Central memory CD8-positive, alpha-beta T cell (primary cell): ENCODE data around the gene UGT1A8.

Experiments
- ATAC-seq: fragments of 150-1000 bp; cut with Tn5 transposase; replicated peaks from 2 replicates; pipeline ENCODE4 v1.10.0; 2022; ENCODE audit warnings: mild to moderate bottlenecking, moderate FRiP score, moderate number of reproducible peaks; ENCODE audit not compliant: poor library complexity, severe bottlenecking; ENCODE audit errors: extremely low read depth
- DNase-seq, 2 donors: peaks; one replicate each; pipeline ENCODE4 v3.0.0; 2021; ENCODE audit warnings: low spot score in 2 of 2
- H3K27ac Mint-ChIP-seq: one replicate; pipeline ENCODE4 v1.8.0; 2022; ENCODE audit warnings: low read depth, mild to moderate bottlenecking, moderate library complexity, mixed read lengths
- H3K27me3 Mint-ChIP-seq: one replicate; pipeline ENCODE4 v1.8.0; 2022; ENCODE audit warnings: mixed read lengths
- H3K36me3 Mint-ChIP-seq: one replicate; pipeline ENCODE4 v1.8.0; 2022; ENCODE audit warnings: mild to moderate bottlenecking, moderate library complexity, mixed read lengths; ENCODE audit not compliant: insufficient read depth
- H3K4me1 Mint-ChIP-seq: one replicate; pipeline ENCODE4 v1.8.0; 2022; ENCODE audit warnings: mixed read lengths
- H3K4me3 Mint-ChIP-seq: one replicate; pipeline ENCODE4 v1.8.0; 2022; ENCODE audit warnings: mild to moderate bottlenecking, moderate library complexity, mixed read lengths
- H3K9me3 Mint-ChIP-seq: one replicate; pipeline ENCODE4 v1.8.0; 2022; ENCODE audit warnings: mixed read lengths

The UGT1A8 gene

DNA sequence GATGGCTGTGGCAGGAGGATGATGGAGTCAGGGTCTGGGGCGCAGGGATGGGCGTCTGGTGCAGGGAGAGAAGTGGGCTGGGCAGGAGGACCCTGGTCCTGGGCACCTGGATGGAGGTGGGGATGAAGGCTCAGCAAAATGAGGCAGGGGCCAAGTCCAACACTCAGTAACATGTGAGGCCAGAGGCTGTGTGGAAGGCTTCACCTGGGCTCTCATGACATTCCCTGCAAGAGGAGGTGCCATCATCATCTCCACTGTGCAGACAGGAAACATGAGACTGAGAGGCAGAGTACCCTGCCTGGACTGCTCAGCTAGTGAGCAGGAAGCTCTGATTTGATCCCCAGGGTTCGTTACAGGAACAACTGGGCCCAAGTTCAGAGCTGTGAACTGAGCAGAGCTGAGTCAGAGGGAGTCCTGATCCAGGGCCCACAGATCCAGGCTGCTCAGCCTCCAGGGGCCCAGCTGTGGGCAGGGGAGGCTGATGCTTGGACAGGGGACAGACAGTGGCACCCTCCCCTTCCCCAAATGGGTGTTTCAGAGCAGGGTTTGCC is 200.0 kb downstream of the UGT1A8 start:
- Mint-ChIP-seq H3K27ac (no peak overlapping the region), H3K9me3 (no peaks in the 10 kb centered on the region), H3K4me1 (no peaks in the 10 kb centered on the region)

DNA sequence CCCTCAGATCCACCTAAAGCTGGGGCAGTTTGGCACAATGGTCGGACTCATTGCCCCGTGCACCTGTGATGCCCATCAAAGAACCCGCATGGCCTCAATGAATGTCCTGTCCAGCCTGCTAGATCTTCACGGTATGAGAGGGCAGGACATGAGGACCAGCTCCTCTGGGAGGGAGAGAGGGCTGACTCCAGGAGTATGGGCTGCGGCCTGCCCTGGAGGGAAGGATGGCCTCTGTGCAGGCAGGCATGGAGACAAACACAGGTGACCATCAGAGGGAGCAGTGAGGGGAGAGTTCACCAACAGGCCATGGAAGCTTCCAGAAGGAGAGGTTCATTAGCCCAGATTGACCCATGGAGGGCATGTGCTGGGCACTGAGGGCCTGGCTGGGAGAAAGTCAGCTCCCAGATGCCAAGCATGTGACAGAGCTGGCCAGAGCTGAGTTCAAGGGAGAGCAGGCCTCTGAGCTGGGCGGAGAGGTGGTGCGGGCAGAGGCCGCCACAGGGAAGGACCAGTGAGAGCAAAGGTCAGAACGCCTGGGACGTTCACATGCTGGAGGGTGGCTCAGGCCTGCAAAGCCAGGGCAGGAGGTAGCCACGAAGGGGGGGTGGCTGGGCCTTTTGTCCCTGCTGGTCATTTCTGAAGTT is 200.7 kb downstream of the UGT1A8 start:
- no peak overlapping the region for H3K27ac Mint-ChIP-seq
- H3K9me3 Mint-ChIP-seq: no peaks in the 10 kb centered on the region
- H3K36me3 Mint-ChIP-seq: no peaks in the 10 kb centered on the region
- H3K4me1 Mint-ChIP-seq: no peaks in the 10 kb centered on the region
- no peak overlapping the region for H3K4me3 Mint-ChIP-seq
- no peak for ATAC-seq
- no peak for DNase-seq
- peaks cover 80% of the 10 kb centered on the region for H3K27me3 Mint-ChIP-seq

More for the DNA sequence above, 200.0 kb downstream of the UGT1A8 start:
- DNase-seq (no peak), ATAC-seq (no peak)
- Mint-ChIP-seq H3K27me3 (peaks cover 87% of the 10 kb centered on the region), H3K4me3 (no peak overlapping the region), H3K36me3 (no peaks in the 10 kb centered on the region)

DNA sequence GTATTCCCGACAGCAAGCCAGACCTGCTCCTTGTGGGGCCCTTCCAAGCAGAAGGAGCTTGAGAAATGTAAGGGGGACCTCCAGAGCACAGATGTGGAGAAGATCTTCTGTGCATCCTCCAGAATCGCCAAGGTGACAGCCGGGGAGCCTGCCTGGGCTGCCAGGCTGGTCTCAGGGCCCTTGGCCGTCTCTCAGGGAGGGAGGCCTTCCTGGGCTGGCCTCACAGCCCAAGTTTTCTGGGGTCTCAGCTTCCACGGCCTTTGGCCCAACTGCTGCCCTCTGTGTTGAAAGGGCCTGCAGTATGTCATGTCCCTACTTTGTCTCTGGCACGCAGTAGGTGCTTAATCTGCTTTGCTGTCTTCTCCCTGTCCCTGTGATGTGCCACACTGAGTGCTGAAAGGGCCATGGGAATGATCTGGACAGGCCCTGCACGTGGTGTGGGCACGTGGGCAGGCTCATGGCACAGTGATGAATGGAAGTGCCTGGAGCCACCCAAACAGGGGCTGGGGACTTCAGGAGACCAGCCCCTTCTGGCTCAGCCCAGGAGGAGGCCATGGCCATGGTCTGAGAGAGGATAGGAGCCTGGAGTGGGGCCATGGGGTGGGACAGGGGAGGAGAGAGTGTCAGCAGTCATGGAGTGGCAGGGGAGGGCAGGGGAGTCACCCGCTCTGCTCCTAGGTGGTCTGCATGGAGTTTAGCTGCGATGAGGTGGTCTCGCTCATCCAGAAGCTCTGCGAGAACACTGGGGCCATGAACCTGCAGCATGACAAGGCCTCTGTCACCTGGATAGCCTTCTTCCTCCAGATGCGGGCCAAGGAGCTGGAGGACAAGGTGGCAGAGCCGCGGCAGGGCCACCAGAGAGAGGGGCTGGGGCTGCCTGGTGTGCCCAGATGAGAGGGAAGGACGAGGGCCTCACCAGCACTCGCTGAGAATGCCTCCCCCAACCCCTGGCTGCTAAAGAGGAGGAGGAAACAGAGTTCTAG is 201.5 kb downstream of the UGT1A8 start:
- Mint-ChIP-seq H3K27me3 (peaks cover 78% of the 10 kb centered on the region), H3K36me3 (no peaks in the 10 kb centered on the region), H3K27ac (no peak overlapping the region), H3K4me3 (no peak overlapping the region), H3K4me1 (no peaks in the 10 kb centered on the region), H3K9me3 (no peaks in the 10 kb centered on the region)
- DNase-seq (no peak), ATAC-seq (no peak)

GRCh38 chr2:233819884-233820773 is 202.7 kb downstream of the UGT1A8 start:
- Mint-ChIP-seq H3K27me3 (peaks cover 66% of the 10 kb centered on the region), H3K36me3 (no peaks in the 10 kb centered on the region), H3K4me3 (no peak overlapping the region), H3K9me3 (no peaks in the 10 kb centered on the region), H3K27ac (no peak overlapping the region), H3K4me1 (no peaks in the 10 kb centered on the region)
- DNase-seq (no peak), ATAC-seq (no peak)

DNA sequence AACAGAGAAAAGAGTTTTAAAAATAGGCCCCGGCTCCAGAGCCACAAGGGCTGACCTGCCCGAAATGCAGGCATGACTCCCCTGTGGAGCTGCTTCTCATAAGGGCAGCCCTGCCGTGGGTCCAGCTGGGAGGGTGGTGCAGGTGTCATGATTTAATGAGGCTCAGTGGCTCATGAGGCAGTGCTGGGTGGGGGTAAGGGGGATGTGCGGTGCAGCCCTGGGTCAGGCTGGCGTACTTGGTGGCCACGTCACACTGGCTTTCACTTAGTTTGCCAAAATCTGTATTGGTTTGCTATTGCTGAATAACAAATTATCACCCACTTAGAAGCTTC is 203.3 kb downstream of the UGT1A8 start:
- no peak for ATAC-seq
- Mint-ChIP-seq H3K36me3 (no peaks in the 10 kb centered on the region), H3K4me3 (no peak overlapping the region), H3K4me1 (no peaks in the 10 kb centered on the region), H3K27me3 (peaks cover 66% of the 10 kb centered on the region), H3K9me3 (no peaks in the 10 kb centered on the region), H3K27ac (no peak overlapping the region)
- DNase-seq: no peak

GRCh38 chr2:233821196-233821595 is 203.8 kb downstream of the UGT1A8 start:
- DNase-seq: no peak
- no peaks in the 10 kb centered on the region for H3K9me3 Mint-ChIP-seq
- no peak for ATAC-seq
- H3K4me1 Mint-ChIP-seq: no peaks in the 10 kb centered on the region
- no peak overlapping the region for H3K27ac Mint-ChIP-seq
- no peaks in the 10 kb centered on the region for H3K36me3 Mint-ChIP-seq
- no peak overlapping the region for H3K4me3 Mint-ChIP-seq
- H3K27me3 Mint-ChIP-seq: peaks cover 66% of the 10 kb centered on the region

DNA sequence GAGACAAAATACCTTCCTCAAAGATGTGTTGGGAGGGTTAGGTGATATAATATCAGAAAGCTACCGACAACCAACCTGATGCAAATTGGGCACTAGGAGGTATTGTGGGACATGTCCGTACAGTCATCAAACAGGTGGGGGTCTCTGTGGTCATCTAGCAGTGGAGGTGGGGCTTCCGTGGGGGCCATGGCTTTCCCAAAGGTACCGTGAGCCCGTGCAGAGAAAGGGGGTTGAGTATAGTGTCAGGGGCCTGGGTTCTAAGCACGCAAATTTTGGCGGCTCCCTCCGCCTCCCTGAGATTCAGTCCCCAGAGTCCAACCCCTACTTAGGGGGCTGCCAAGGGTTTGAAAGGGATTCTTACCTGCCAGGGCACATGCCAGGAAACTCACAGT is 204.3 kb downstream of the UGT1A8 start:
- H3K4me1 Mint-ChIP-seq: no peaks in the 10 kb centered on the region
- no peak overlapping the region for H3K4me3 Mint-ChIP-seq
- H3K27ac Mint-ChIP-seq: no peak overlapping the region
- H3K36me3 Mint-ChIP-seq: no peaks in the 10 kb centered on the region
- H3K27me3 Mint-ChIP-seq: peaks cover 66% of the 10 kb centered on the region
- DNase-seq (no peak), ATAC-seq (no peak)
- no peaks in the 10 kb centered on the region for H3K9me3 Mint-ChIP-seq

GRCh38 chr2:233822101-233822771 is 204.8 kb downstream of the UGT1A8 start:
- H3K36me3 Mint-ChIP-seq: no peaks in the 10 kb centered on the region
- no peak for ATAC-seq
- H3K4me3 Mint-ChIP-seq: no peak overlapping the region
- DNase-seq: no peak
- H3K9me3 Mint-ChIP-seq: no peaks in the 10 kb centered on the region
- H3K27ac Mint-ChIP-seq: no peak overlapping the region
- H3K27me3 Mint-ChIP-seq: peaks cover 66% of the 10 kb centered on the region
- no peaks in the 10 kb centered on the region for H3K4me1 Mint-ChIP-seq
